Measurements from ENCODE around the gene HDHD3.

- TF ChIP-seq TARDBP (IDR thresholded peaks at IDR 0.05) (no peak), NFRKB (IDR thresholded peaks at IDR 0.05) (no peak), LEF1 (IDR thresholded peaks at IDR 0.05; ENCODE audit: borderline replicate concordance) (no peak)
Measured at GRCh38 chr9:113416149-113416721, 39.4 kb upstream of the HDHD3 start.

Data from HEK293T (cell line).